Ishikawa (cell line): Measurements from ENCODE around the gene OBP2B.

Source experiments
- EGR1 ChIP-seq: IDR thresholded peaks from 2 replicates; pipeline ENCODE4 v1.6.1; 2012
- EP300 ChIP-seq: IDR thresholded peaks from 2 replicates; pipeline ENCODE4 v1.6.1; 2012; ENCODE audit warnings: borderline replicate concordance
- FOXM1 ChIP-seq: IDR thresholded peaks from 2 replicates; pipeline ENCODE4 v1.6.1; 2012; ENCODE audit warnings: low read depth, borderline replicate concordance
- RAD21 ChIP-seq: IDR thresholded peaks from 2 replicates; pipeline ENCODE4 v1.6.1; 2012; ENCODE audit warnings: low read depth
- REST ChIP-seq: IDR thresholded peaks from 2 replicates; pipeline ENCODE4 v1.6.1; 2012; ENCODE audit warnings: low read depth, mild to moderate bottlenecking
- TAF1 ChIP-seq: IDR thresholded peaks from 2 replicates; pipeline ENCODE4 v1.6.1; 2012; ENCODE audit warnings: low read depth, mild to moderate bottlenecking
- TCF12 ChIP-seq: IDR thresholded peaks from 2 replicates; pipeline ENCODE4 v1.6.1; 2012; ENCODE audit warnings: low read depth
- TEAD4 ChIP-seq: IDR thresholded peaks from 2 replicates; pipeline ENCODE4 v1.6.1; 2012
- USF1 ChIP-seq: IDR thresholded peaks from 2 replicates; pipeline ENCODE4 v1.6.1; 2012
- YY1 ChIP-seq: IDR thresholded peaks from 2 replicates; pipeline ENCODE4 v1.6.1; 2012; ENCODE audit warnings: low read depth
- ZBTB7A ChIP-seq: IDR thresholded peaks from 2 replicates; pipeline ENCODE4 v1.6.1; 2012; ENCODE audit warnings: low read depth

DNA sequence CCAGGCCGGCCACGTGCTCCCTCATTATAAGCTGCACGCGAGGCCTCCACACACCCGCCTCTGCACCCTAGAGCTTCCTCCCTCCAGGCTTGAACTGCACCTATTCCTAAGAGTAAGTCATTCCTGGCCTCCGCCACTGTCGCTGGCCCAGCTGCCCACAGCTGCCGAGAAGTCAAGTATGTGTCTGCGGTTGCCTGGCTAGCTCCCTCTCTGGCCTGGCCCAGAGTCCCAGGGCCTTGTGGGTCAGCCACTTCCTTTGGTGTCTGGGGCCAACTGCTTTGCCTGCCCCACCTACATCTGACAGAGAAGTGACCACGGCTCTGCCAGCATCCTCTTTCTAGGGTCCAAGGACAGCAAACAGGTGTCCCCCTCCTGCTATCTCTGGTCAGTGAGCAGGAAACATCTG lies 47.6 kb upstream of the OBP2B start:
- TF ChIP-seq EGR1 (no peak), ZBTB7A (no peak), REST (no peak), USF1 (no peak), YY1 (no peak), EP300 (no peak), TAF1 (no peak), RAD21 (no peak), TEAD4 (no peak), FOXM1 (no peak), TCF12 (no peak)
